ENCODE measurements around the gene IGFALS. TPM values are rescaled to one million over a fixed set of nuclear protein-coding genes. Genes with fewer than 3 reads are reported as not detected.

The IGFALS gene
- total and polyA plus RNA-seq, 7 donors: 0.12 to 0.38 (median 0.18) TPM; not detected in 3

DNA sequence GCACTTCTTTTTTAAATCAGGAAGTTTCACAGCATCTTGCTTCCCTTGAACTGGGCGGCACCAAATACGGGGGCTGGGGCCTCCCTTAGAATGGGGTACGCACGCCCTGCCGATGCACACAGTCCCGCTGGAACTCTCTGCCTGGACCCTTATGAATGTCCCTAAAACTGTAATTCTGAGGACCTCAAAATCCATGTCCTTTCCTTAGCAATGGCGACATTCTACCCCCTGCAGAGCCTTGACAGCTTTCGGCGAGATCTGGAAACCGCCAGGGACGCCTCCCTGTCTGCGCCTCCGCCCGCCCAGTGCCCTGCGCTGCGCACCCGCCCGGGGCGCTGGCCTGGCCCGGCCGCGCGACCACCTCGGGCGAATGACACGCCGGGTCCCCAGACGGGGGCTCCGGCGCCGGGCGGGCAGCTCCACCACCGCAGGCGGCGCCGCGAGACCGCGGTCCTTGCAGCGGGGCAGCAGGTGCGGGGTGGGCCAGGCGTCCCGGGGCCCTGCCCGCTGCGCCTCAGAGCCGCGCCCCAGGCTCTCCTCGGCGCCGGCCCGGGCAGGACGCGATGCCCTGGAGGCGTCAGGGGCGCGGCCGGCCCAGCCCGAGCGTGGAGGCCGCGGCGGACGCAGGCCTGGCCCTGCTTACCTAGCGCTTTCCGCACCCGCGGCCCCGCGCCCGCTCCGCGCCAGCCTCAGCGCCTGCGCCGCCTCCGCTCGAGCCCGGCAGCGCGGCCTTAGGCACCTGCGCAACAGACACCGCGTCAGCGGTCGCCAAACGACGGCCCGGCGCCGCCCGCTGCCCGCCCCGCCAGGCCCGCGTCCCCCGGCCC, 32.6 kb upstream of the IGFALS start:
- DNase-seq: no peak
- 2% methylated on average over 45 to 96 of the region's 96 CpGs for WGBS, 3 donors
- H3K27ac ChIP-seq: peak overlapping the region; percentile 90

DNA sequence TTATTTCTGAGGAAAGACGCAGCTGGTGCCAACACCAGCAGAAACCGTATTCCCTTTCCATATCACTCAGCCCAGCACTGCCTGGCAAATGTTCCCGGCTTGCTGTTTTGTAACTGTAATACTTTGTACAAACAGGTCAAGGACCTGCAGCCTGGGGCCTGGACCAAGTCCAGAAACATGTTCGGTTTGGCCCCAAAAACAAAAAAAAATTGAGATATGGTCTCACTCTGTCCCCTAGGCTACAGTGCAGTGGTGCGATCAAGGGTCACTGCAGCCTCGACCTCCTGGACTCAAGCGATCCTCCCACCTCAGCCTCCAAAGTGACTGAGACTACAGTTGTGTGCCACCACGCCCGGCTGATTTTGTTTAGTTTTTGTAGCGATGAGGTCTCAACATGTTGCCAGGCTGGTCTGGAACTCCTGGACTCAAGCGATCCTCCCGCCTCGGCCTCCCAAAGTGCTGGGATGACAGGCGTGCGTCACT, 31.9 kb upstream of the IGFALS start:
- Histone ChIP-seq H3K27ac (peak overlapping the region; percentile 90), H3K4me1 (peaks cover 46% of the 10 kb centered on the region), H3K9me3 (no peaks in the 10 kb centered on the region), H3K36me3 (ENCODE audit: insufficient read depth in 1 of 2, low read depth in 1 of 2) (peaks cover 0 to 38% of the 10 kb centered on the region in 2 donors), H3K27me3 (ENCODE audit: insufficient read depth in 3 of 3, low read length in 2 of 3) (no peaks in the 10 kb centered on the region), H3K4me3 (peak overlapping the region; percentile 79)
- WGBS, 3 donors: 67 to 73% (median 73%) methylated on average over 15 of the region's 15 CpGs
- no peak for ATAC-seq
- intact Hi-C loops (cut with DNase I): no loop called here
- DNase-seq: no peak
- TF ChIP-seq, protein P1, sequence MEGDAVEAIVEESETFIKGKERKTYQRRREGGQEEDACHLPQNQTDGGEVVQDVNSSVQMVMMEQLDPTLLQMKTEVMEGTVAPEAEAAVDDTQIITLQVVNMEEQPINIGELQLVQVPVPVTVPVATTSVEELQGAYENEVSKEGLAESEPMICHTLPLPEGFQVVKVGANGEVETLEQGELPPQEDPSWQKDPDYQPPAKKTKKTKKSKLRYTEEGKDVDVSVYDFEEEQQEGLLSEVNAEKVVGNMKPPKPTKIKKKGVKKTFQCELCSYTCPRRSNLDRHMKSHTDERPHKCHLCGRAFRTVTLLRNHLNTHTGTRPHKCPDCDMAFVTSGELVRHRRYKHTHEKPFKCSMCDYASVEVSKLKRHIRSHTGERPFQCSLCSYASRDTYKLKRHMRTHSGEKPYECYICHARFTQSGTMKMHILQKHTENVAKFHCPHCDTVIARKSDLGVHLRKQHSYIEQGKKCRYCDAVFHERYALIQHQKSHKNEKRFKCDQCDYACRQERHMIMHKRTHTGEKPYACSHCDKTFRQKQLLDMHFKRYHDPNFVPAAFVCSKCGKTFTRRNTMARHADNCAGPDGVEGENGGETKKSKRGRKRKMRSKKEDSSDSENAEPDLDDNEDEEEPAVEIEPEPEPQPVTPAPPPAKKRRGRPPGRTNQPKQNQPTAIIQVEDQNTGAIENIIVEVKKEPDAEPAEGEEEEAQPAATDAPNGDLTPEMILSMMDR (IDR thresholded peaks at IDR 0.05): no peak

More for the DNA sequence above, 32.6 kb upstream of the IGFALS start:
- TF ChIP-seq, protein P1 (IDR thresholded peaks at IDR 0.05): peak; percentile 20
- peaks cover 47% of the 10 kb centered on the region for H3K4me1 ChIP-seq
- peaks cover 0 to 37% of the 10 kb centered on the region in 2 donors for H3K36me3 ChIP-seq (ENCODE audit: insufficient read depth in 1 of 2, low read depth in 1 of 2)
- peak; percentile 39 to 56 (median 47) for ATAC-seq
- H3K9me3 ChIP-seq: no peaks in the 10 kb centered on the region
- peak overlapping the region; percentile 79 for H3K4me3 ChIP-seq
- no peaks in the 10 kb centered on the region for H3K27me3 ChIP-seq (ENCODE audit: insufficient read depth in 3 of 3, low read length in 2 of 3)
- intact Hi-C loops (cut with DNase I): no loop called here

DNA sequence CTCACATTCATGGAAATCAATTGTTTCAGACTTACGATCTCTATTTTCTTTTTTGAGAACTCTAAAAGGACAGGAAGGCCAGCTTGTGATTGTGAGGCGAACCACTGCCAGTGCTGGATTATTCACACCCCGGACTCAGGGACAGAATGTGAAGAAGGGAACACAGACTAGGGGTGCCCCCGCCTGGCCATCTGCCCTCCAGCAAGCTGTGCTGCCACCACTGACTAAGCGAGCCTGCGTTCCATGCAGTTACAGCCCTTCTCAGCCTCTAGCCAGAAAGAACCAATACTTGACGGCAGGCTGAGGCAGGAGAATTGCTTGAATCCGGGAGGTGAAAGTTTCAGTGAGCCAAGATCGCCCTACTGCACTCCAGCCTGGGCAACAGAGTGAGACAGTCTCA, 30.3 kb upstream of the IGFALS start:
- Histone ChIP-seq H3K4me1 (peaks cover 34% of the 10 kb centered on the region), H3K27ac (no peak overlapping the region), H3K36me3 (ENCODE audit: insufficient read depth in 1 of 2, low read depth in 1 of 2) (peaks cover 0 to 49% of the 10 kb centered on the region in 2 donors), H3K9me3 (no peaks in the 10 kb centered on the region), H3K4me3 (no peak overlapping the region), H3K27me3 (ENCODE audit: insufficient read depth in 3 of 3, low read length in 2 of 3) (no peaks in the 10 kb centered on the region)
- ATAC-seq (no peak), DNase-seq (no peak)
- WGBS, 3 donors: 45 to 60% (median 56%) methylated on average over 9 of the region's 9 CpGs
- intact Hi-C loops (cut with DNase I): no loop called here
- TF ChIP-seq, protein P1 (IDR thresholded peaks at IDR 0.05): no peak

DNA sequence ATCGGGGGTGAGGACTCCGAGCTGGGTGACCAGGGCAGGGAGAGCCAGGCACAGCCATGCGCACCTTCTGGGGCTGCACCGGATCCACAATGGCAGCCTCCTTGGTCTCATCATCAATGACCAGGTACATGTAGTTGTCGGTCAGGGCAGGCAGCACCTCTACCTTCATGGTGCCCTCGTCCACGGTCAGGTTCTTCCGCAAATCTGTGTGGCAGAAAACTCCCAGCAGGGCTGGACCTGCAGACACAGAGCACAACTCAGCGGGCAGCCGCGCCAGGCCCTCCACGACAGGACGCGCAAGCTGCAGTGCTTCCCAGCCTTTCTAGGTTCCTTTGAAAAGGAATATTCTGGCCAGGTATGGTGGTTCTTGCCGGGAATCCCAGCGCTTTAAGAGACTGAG, 29.3 kb upstream of the IGFALS start:
- Histone ChIP-seq H3K36me3 (ENCODE audit: insufficient read depth in 1 of 2, low read depth in 1 of 2) (peaks cover 0 to 53% of the 10 kb centered on the region in 2 donors), H3K9me3 (no peaks in the 10 kb centered on the region), H3K4me3 (no peak overlapping the region), H3K27me3 (ENCODE audit: insufficient read depth in 3 of 3, low read length in 2 of 3) (no peaks in the 10 kb centered on the region), H3K4me1 (peaks cover 24% of the 10 kb centered on the region), H3K27ac (no peak overlapping the region)
- DNase-seq: no peak
- TF ChIP-seq, protein P1 (IDR thresholded peaks at IDR 0.05): no peak
- no peak for ATAC-seq
- 91 to 94% (median 93%) methylated on average over 16 of the region's 16 CpGs for WGBS, 3 donors
- intact Hi-C loops (cut with DNase I): no loop called here
